Sigmoid colon (tissue), 4 donors: ENCODE results near the gene EXOSC10.

Source experiments
- CTCF ChIP-seq, 4 experiments: fragments of 450-650 bp in 3 of 4; fragments of 200-600 bp in 1 of 4; IDR thresholded peaks; one replicate each; pipeline ENCODE4 v1.5.1; 2016 to 2019; ENCODE audit warnings: antibody characterized with exemption in 4 of 4, mild to moderate bottlenecking in 3 of 4, moderate library complexity in 2 of 4
- EP300 ChIP-seq, 4 donors: sonication (generic); formaldehyde crosslinking; IDR thresholded peaks; one replicate each; pipeline ENCODE4 v1.6.1; 2017; ENCODE audit warnings: antibody characterized with exemption in 4 of 4

DNA sequence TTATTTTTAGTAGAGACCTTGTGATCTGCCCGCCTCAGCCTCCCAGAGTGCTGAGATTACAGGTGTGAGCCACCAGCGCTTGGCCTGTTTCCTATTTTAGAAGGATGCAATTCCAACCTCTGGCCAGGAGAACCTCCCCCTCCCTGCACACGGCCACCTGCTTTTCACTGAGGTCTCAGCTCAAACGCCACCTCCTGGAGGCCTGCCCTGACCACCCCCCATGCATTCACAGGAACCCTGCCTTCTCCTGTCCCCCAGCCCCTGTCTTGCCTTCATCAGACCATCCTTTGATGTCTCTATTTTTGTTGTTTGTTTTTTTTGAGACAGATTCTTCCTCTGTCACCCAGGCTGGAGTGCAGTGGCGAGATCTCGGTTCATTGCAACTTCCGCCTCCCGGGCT is 42.2 kb downstream of the EXOSC10 start:
- TF ChIP-seq EP300 (IDR thresholded peaks at IDR 0.05) = no peak
- TF ChIP-seq CTCF (IDR thresholded peaks at IDR 0.05) = no peak
